HG03520 (cell line): Measurements from ENCODE around the gene PHF1.
"Not testable (repeated sequence)": the region's sequence is repeated elsewhere in the genome, so short reads cannot be mapped to it uniquely, and the experiment has no call there.

Experiments
- ATAC-seq: cut with Tn5 transposase; IDR thresholded peaks from one replicate; pipeline ENCODE4 v1.9.1; 2021; ENCODE audit warnings: mild to moderate bottlenecking, moderate library complexity; ENCODE audit not compliant: unreplicated experiment

PHF1 gene

DNA sequence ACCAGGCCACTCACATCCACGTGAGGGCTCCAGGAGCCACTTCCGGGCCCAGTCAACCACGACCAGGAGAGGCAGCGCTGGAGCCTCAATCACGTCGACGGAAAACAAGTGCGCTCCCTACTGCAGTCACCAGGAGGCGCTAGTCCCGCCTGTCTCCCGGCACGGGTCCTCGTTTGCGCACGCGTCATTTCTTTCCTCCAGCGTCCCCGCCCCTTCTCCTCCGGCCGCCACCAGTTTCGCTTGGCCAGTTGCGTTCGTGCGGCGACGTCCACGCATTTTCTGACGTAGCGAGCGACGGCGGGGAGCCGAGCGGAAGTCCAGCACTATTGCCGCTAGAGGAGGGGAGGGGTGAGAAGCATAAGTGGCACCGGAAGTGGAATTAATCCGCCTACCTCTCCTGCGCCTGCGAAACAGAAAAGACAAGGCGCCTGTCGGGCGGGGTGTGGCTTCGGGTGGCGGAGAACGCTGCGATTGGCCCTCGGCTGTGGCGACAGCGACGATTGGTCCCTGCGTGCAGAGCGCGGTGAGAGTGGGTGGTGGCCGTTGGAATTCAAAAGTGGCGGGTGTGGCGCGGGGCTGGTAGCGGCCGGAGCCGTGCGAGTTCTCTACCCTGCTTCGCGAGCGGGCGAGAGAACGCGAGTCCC lies 19.4 kb upstream of the PHF1 start, which contains the start of gene KIFC1:
TSS of gene KIFC1 (plus strand) at position 546 of the 644 bp plus-strand sequence. CDS start 163 bp downstream, outside the sequence.
- peak; percentile 81 for ATAC-seq

DNA sequence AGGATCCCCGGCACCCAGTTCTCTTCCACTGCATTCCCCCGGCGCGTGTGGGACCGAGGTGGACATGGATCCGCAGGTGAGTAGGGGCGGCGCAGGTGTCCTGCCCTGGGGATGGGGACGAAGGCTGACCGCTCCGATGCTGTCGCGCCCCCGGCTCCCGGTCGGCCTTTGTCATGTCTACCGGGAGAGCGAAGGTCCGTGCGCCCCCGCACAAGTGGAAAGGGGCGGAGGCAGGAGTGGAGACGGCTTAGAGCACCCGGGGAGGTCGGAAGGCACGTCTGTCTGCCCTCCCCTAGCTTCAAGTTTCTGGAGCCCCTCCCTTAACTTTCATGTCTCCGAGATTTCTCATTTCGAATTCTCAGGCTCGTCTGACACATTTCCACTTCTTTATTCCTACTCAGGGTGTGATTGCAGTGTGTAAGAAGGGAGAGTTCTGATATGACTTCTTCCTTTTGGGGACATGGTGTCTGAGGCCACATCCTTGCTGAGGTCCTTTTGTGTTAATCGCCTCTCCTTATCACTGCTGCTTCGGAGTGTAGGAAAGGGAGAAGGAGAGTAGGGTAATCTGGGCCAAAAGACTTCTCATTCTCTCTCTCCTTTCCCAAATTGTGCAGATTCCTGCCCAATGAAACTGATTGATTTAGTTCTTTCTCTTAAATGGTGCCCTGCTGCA lies 18.8 kb upstream of the PHF1 start:
- ATAC-seq = peak; percentile 12

DNA sequence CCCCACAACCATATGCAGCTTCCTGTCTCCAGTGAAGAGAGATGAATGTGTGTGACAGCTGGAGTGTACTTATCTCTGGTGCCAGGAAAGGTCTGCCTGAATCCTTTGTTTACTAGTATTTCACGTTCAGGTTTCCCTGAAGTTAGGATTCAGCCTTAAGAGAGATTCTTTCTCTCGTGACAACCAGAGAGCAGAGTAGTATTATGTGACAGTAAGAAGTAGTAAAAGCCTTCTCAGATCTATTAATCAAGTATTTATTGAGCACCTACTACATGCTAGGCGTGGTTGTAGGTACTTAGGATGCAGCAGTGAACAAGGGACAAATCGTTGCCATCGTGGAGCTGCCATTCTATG lies 18.2 kb upstream of the PHF1 start:
- no peak for ATAC-seq

DNA sequence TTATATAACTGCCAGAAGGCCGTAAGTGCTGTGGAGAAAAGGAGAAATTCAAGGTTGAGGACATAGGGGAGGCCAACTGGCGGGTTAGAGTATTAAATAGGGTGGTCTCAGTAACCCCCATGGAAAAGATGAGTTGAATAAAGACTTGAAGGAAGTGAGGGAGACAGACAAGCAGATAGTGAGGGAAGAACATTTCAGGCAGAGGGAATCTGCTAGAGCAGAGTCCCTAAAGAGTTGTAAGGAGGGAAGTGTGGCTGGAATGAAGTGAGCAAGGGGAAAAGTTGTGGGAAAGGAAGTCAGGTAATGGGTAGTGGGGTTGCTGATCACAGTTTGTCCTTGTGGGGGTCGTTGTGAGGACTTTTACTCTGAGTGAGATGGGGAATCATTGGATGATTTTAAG lies 17.8 kb upstream of the PHF1 start:
- ATAC-seq = no peak

DNA sequence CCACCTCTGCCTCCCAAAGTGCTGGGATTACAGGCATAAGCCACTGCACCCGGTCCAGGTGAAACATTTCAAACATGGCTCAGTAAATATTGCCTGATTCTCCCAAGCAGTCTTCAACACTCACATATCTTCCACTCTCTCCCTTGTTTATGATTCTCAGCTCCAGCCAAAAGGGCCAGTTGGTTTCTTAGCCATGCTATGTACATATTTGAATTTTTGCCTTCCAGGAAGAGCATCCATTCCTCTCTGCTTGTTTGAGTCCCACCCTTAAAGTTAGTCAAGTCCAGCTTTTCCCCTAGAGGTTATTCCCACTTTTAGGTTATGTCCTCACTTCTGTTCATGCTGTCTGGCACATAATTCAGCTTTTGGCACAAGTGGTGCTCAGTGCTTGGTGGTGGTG lies 13.3 kb upstream of the PHF1 start:
- no peak for ATAC-seq

DNA sequence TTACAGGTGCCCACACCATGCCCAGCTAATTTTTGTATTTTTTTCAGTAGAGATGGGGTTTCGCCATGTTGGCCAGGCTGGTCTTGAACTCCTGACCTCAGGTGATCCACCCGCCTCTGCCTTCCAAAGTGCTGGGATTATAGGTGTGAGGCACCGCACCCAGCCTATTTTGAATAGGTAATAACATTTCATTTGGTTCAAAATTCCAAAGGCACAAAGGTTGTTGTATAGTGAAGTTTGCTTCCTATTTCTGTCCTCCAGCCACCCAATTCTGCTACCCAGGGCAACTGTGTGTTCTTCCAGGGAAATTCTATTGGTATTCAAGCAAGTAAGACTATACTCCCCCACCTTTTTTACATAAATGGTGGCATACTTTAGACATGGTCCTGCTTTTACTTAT lies 12.2 kb upstream of the PHF1 start:
- not testable (repeated sequence) for ATAC-seq

DNA sequence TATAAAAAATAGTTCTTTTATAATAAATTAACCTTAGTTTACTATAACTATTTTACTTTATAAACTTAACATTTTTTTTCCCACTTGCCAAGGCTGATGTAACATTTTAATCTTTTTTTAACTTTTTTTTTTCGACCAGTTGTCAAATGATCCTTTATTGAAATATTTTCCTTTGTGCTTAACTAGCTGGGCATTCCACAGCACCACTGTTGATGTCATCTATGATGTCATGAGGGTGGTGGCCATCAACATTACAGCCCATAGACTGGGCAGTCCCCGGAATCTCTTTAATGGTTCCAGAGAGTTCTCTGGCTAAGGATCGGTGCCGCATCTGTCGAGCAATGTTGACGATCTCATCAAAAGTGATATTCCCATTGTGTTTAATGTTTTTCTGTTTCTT lies 10.9 kb upstream of the PHF1 start:
- not testable (repeated sequence) for ATAC-seq

DNA sequence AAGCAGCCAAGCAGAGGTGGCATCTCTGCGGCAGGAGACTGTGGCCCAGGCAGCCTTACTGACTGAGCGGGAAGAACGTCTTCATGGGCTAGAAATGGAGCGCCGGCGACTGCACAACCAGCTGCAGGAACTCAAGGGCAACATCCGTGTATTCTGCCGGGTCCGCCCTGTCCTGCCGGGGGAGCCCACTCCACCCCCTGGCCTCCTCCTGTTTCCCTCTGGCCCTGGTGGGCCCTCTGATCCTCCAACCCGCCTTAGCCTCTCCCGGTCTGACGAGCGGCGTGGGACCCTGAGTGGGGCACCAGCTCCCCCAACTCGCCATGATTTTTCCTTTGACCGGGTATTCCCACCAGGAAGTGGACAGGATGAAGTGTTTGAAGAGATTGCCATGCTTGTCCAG lies 5.9 kb upstream of the PHF1 start:
- ATAC-seq = no peak

DNA sequence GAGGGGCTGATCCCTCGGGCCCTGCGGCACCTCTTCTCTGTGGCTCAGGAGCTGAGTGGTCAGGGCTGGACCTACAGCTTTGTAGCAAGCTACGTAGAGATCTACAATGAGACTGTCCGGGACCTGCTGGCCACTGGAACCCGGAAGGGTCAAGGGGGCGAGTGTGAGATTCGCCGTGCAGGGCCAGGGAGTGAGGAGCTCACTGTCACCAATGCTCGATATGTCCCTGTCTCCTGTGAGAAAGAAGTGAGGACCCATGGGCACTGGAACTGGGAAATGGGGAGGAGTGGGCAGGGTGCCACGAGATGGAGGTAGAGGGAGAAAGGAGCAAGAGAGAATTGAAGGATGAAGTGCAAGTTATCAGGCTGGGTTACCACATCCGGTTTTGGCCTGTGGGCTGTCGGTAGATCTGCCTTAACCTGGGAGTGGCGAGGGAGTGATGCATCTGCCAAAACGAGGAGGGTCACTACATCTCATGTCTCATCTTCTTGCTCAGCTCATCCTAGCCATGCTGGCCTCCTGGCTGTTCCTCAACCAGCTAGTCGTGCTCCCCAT lies 5.4 kb upstream of the PHF1 start:
- ATAC-seq = no peak

DNA sequence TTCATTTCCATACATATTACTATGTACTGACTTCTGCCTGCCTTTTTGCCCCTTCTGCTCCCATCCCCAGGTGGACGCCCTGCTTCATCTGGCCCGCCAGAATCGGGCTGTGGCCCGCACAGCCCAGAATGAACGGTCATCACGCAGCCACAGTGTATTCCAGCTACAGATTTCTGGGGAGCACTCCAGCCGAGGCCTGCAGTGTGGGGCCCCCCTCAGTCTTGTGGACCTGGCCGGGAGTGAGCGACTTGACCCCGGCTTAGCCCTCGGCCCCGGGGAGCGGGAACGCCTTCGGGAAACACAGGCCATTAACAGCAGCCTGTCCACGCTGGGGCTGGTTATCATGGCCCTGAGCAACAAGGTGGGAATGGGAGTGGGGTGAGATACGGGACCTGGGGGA lies 4.7 kb upstream of the PHF1 start:
- ATAC-seq = no peak

DNA sequence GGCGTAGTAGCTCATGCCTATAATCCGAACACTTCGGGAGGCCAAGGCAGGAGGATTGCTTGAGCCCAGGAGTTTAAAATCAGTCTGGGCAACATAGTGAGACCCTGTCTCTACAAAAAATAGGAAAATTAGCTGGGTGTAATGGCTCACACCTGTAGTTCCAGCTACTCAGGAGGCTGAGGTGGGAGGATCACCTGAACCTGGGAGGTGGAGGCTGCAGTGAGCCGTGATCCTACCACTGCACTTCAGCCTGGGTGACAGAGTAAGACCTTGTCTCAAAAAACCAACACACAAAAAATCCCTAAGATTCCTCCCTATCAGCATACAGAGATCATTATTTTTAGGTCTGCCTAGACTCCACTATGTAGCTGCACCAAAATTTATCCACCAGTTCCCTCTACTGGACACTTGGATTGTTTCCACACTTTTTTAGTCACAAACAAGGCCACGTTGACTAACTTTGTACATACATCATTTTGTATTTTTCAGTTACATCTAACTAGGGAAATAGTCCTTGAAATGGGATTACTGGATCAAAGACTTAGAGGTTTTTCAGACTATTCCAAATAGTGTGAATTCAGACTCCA lies 3.6 kb upstream of the PHF1 start:
- no peak for ATAC-seq

DNA sequence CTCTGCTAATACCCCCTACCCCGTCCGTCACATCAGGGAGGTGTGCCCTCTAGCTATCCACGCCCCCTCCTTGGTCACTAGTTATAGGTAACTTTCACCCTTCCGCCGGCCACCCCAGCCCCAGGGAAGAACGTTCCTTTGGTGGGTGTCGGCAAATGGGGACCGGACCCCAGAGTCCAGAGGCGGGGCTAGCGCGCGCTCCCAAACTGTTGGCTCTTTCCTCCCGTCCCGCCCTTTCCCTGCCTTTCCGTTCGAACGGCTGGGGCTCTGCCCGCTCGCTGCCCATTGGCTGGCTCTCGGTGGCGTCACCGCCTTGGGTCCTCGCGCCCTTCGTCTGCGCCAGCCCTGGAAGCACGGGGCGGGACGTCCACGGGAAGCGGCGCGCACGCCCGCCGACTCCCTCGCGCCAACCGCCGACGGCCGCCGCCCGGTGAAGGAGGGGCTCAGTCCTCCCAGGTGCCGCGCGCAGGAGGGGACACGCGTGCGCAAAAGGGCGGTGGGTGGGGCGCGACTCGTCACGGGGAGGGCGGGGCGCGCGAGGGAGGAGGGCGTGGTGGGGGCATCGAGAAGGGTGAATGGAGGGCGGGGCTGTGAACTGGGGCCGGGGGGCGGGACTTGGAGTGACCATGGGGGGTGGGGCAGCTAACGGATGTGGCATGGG lies 634 bp upstream of the PHF1 start:
- ATAC-seq = peak; percentile 79

DNA sequence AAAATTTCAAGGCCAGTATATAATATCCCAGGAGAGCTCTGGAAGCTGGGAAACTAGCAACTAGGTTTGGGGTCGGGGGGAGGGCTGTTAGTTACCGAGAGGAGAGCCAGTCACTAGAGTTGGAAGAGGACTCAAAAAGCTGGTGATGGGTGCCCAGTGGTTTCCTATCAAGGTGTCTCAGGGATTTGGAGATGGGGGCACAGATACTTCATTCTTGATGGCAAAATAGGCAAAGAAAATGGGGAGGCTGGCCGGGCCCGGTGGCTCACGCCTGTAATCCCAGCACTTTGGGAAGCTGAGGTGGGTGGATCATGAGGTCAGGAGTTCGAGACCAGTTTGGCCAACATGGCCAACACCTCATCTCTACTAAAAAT lies 805 bp downstream of the PHF1 start:
- no peak for ATAC-seq

DNA sequence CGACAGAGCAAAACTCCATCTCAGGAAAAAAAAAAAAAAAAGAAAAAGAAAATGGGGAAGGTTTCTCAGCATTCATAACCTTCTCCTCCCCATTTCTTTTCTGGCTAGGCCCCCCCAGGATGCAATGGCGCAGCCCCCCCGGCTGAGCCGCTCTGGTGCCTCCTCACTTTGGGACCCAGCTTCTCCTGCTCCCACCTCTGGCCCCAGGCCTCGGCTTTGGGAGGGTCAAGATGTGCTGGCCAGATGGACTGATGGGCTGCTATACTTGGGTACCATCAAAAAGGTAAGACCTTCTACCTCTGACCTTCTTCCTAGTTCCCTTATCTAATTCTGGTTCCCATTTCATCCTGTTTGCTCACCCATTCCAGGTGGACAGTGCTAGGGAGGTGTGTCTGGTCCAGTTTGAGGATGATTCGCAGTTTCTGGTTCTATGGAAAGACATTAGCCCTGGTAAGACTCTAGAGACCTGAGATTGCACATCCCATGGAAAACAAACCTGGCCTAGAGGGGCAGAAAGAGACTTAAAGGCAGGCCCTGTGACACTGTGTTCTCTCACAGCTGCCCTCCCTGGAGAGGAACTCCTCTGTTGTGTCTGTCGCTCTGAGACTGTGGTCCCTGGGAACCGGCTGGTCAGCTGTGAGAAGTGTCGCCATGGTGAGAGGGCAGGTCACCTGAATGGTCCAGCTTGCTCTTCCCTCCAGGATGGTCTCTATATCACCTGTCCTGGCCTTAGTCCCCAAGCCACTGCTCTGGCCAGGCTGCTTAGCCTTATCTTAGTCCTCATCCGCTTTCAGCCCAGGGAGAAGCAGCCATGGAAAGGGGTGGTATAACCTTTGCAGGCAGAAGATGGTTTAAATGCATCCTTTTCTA lies 1.6 kb downstream of the PHF1 start:
- ATAC-seq = no peak

DNA sequence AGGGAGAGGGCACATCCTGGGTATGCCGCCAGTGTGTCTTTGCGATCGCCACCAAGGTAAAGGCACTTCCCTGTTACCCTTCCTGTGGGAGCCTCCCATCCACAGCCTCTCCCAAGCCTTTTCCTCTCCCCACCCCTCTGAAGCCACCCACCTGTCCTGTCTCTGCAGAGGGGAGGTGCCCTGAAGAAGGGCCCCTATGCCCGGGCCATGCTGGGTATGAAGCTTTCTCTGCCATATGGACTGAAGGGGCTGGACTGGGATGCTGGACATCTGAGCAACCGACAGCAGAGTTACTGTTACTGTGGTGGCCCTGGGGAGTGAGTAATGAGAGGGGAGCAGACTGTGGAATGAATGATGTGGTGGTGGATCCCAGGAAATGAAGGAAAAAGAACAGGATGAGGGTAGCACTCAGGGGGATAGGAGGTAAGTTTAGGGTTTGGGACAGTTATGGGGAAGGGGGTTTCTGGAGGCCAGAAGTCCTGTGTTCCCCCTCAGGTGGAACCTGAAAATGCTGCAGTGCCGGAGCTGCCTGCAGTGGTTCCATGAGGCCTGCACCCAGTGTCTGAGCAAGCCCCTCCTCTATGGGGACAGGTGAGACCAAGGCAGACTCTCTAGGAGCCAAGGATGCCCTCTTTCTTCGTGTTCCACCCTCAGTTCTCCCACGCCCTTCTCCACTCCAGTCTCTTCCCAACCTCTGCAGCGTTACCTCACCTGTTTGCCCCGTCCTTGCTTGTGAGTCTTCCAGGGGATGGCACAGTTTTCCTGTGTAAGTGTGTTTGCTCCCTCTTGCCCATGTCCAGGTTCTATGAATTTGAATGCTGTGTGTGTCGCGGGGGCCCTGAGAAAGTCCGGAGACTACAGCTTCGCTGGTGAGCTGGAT lies 2.7 kb downstream of the PHF1 start:
- no peak for ATAC-seq

DNA sequence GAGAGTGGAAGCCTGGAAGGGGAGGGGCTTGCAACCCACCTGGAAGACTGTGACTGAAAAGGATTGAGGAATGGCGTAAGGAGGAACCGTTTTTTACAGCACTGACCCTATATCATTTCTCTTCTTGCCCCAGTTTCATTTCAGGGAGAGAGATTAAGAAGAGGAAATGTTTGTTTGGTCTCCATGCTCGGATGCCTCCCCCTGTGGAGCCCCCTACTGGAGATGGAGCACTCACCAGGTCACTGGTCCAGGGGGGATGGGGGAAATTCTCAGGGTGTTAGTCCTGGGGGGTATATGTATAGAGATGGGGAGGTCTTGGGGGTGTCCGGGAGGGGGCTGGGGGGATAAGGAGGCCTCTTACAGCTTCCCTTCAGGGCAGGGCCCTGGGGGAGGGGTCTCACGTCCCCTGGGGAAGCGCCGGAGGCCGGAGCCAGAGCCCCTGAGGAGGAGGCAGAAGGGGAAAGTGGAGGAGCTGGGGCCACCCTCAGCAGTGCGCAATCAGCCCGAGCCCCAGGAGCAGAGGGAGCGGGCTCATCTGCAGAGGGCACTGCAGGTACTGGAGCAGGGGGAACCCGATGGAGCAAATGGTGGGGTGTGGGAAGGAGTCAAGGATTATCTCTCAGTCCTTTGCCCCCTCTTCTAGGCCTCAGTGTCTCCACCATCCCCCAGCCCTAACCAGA lies 3.9 kb downstream of the PHF1 start:
- no peak for ATAC-seq

DNA sequence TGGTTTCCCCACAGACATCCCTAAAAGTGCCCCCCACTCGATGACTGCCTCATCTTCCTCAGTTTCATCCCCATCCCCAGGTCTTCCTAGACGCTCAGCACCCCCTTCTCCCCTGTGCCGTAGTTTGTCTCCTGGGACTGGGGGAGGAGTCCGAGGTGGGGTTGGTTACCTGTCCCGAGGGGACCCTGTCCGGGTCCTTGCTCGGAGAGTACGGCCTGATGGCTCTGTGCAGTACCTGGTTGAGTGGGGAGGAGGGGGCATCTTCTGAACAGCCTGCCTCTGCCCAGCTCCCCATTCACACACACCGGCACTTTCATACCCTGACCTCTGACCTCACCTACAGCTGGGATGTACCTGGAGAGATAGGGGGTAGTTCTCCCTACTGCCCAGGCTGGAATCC lies 5.0 kb downstream of the PHF1 start:
- ATAC-seq = no peak

DNA sequence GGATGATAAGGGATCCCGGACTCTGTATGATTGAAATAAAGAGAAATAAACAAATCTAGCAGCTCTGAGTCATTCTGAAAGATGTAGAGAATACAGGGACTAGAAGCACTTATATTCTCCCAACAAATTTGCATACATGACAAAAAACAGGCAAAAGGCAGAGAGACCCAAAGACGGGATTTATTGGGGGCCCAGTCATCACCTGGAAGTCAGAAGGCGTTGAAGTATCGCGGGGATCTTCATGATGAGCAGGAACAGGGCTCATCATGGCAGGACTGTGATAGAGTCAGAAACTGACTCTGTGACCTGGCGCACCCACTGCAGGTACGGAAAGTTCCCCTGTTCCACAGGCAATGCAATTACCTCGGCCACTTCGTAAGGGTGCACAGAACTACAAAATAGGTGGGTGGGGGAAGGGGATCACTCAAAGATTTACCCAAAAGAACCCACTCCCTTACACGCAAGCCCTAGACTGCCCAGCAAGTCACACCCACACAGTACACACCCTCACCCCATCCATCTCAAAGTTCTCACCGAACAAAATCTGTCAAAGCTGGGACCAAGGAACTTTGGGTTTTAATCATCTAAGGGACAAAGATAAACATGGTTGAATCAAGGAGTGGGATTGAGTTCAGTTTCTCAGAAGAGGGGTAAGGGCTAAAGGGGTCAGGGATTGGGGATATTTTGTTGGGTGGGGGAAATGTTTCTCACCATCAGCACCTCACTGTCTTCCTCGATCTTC lies 5.7 kb downstream of the PHF1 start:
- ATAC-seq = no peak
